ENCODE measurements around the gene MND1. TPM values are rescaled to one million over a fixed set of nuclear protein-coding genes. Genes with fewer than 3 reads are reported as not detected.

Gene MND1
- total and polyA plus RNA-seq, 2 of the 8 experiments (the other 6 are each of a cell fraction or from before 2014, with no cell fraction given), result 4.4 to 26.2 TPM

DNA sequence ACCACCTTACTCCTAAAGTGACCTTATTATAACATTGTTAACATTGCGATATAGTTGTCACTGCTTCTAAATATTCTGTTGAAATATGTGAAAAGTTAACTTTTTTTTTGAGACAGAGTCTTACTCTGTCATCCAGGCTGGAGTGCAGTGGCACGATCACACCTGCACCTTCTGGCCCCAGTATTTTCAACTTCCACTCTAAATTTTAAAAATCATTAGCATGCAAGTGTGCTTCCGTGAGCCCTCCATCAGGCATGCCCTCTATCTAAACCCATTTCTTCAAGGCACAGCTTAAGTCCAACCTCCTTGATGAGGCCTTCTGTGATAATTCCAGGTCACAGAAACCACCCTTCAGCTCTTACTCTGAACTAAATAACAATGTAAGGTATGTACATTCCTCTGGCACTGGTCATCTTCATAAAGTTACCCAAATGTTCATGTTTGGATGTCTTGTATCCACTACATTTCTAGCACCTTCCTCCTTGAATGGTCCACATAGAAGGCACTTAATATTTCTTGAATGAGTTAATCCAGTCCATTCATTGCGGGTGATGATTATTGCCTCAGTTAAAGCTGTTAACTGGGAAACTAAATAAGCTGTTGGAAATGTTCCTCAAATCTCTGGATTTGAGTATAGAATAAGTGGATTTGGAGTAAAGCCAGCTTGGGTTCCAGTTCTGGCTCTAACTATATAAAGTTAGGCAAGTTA is 83.0 kb downstream of the MND1 start:
- H2AFZ ChIP-seq (ENCODE audit: low read length), result no peak overlapping the region
- no peak overlapping the region for H3K18ac ChIP-seq (ENCODE audit: extremely low read depth, low read length)
- no peak overlapping the region for H2BK120ac ChIP-seq (replicated peaks; ENCODE audit: low read depth, low read length)
- H2BK15ac ChIP-seq (ENCODE audit: low read length), result no peak overlapping the region
- H3K4me3 ChIP-seq (ENCODE audit: extremely low read depth in 1 of 4, insufficient read depth in 2 of 4, low read depth in 3 of 4, low read length in 4 of 4), result no peak overlapping the region
- ChIA-PET CTCF (ENCODE audit: partially characterized antibody) (interaction anchor here (0.6 to 1.5 kb wide), 7 partner anchors 9 to 285 kb away, joined by 3 to 6 read pairs (median 3); no protein-coding TSS in a partner anchor), POLR2A (ENCODE audit: partially characterized antibody) (interaction anchor here (0.6 kb wide), 2 partner anchors 28 to 38 kb away, joined by 3 to 4 read pairs; no protein-coding TSS in a partner anchor)
- H4K8ac ChIP-seq (ENCODE audit: extremely low read depth, insufficient read depth, low read length), result no peak overlapping the region
- H3K79me1 ChIP-seq (ENCODE audit: low read depth, low read length), result no peaks in the 10 kb centered on the region
- no peaks in the 10 kb centered on the region for H3K27me3 ChIP-seq (replicated peaks in 1 of 4; ENCODE audit: control insufficient read depth in 3 of 4, extremely low read depth in 1 of 4, insufficient read depth in 3 of 4, low read length in 3 of 4)
- DNase-seq (ENCODE audit: low read depth in 1 of 2, low spot score in 2 of 2) (no peak), FAIRE-seq (no peak)
- no peaks in the 10 kb centered on the region for H3K23me2 ChIP-seq (ENCODE audit: low read depth, low read length)
- H4K91ac ChIP-seq (replicated peaks; ENCODE audit: insufficient read length, low read length), result no peak overlapping the region
- no peak overlapping the region for H4K5ac ChIP-seq (ENCODE audit: insufficient read length, low read depth, low read length)
- H2BK5ac ChIP-seq (ENCODE audit: low read depth, low read length), result no peak overlapping the region
- no peak overlapping the region for H3K14ac ChIP-seq (ENCODE audit: insufficient read length)
- H3K23ac ChIP-seq (ENCODE audit: insufficient read length), result no peak overlapping the region
- no peak overlapping the region for H3K27ac ChIP-seq (ENCODE audit: low read depth, low read length)
- no peaks in the 10 kb centered on the region for H3K4me1 ChIP-seq (replicated peaks in 1 of 4; ENCODE audit: control insufficient read depth in 3 of 4, insufficient read depth in 4 of 4, low read length in 3 of 4)
- no peak overlapping the region for H2AK5ac ChIP-seq (ENCODE audit: low read depth, low read length)
- H3K9ac ChIP-seq (replicated peaks in 1 of 4; ENCODE audit: extremely low read depth in 1 of 4, low read depth in 3 of 4, low read length in 3 of 4), result no peak overlapping the region
- no peak overlapping the region for H3K4me2 ChIP-seq (ENCODE audit: insufficient read depth in 1 of 2, low read depth in 2 of 2, low read length in 2 of 2)
- WGBS, 2 experiments (ENCODE audit: extremely low coverage in 1 of 2, insufficient coverage in 1 of 2, insufficient read length in 1 of 2, insufficient replicate concordance in 2 of 2, low coverage in 1 of 2, low lambda C conversion rate in 2 of 2, missing lambda C conversion rate in 1 of 2), result 96% methylated on average over 4 of the region's 4 CpGs; no CpG with 5 or more reads in 1 of the 2 experiments
- no peaks in the 10 kb centered on the region for H4K20me1 ChIP-seq (replicated peaks in 1 of 2; ENCODE audit: control insufficient read depth in 1 of 2, insufficient read depth in 2 of 2, low read length in 2 of 2)
- H2BK12ac ChIP-seq (ENCODE audit: low read depth, low read length), result no peak overlapping the region
- H3K79me2 ChIP-seq (ENCODE audit: control insufficient read depth in 1 of 2, insufficient read depth in 2 of 2, low read length in 2 of 2), result no peaks in the 10 kb centered on the region
- H3K9me3 ChIP-seq (ENCODE audit: insufficient read depth in 2 of 2, low read depth in 1 of 2, low read length in 1 of 2), result no peaks in the 10 kb centered on the region
- H3K4ac ChIP-seq (replicated peaks; ENCODE audit: insufficient read length, low read depth, low read length), result no peak overlapping the region
- H3K56ac ChIP-seq (replicated peaks; ENCODE audit: insufficient read length, low read depth, low read length), result no peak overlapping the region
- H3K36me3 ChIP-seq (ENCODE audit: control insufficient read depth in 2 of 4, insufficient read depth in 4 of 4, low read length in 3 of 4), result no peaks in the 10 kb centered on the region
- H2BK20ac ChIP-seq (ENCODE audit: low read length), result no peak overlapping the region
- TF ChIP-seq POLR2A (IDR thresholded peaks at IDR 0.05; ENCODE audit: control extremely low read depth in 1 of 2, low read depth in 2 of 2, low read length in 2 of 2) (no peak), CBX8 (IDR thresholded peaks at IDR 0.05; ENCODE audit: borderline replicate concordance, low read depth, low read length) (no peak), HDAC2 (IDR thresholded peaks at IDR 0.05; ENCODE audit: borderline replicate concordance in 1 of 2, low read depth in 2 of 2, low read length in 2 of 2) (no peak), EGR1 (IDR thresholded peaks at IDR 0.05; ENCODE audit: borderline replicate concordance, low read depth, low read length) (no peak), GTF2F1 (IDR thresholded peaks at IDR 0.05; ENCODE audit: borderline replicate concordance, low read depth, low read length) (no peak), POU5F1 (IDR thresholded peaks at IDR 0.05; ENCODE audit: low read depth, low read length) (no peak), TCF12 (IDR thresholded peaks at IDR 0.05; ENCODE audit: low read depth, low read length) (no peak), SIX5 (IDR thresholded peaks at IDR 0.05; ENCODE audit: low read depth, low read length) (no peak), TAF1 (IDR thresholded peaks at IDR 0.05; ENCODE audit: low read depth, low read length) (no peak), MAFK (IDR thresholded peaks at IDR 0.05; ENCODE audit: low read depth, low read length) (no peak), RFX5 (IDR thresholded peaks at IDR 0.05; ENCODE audit: borderline replicate concordance, low read depth, low read length) (no peak), ZNF274 (IDR thresholded peaks at IDR 0.05; ENCODE audit: borderline replicate concordance, extremely low read depth, low read length) (no peak)

Measured in H1 (cell line).